IMR-90 (cell line): ENCODE results near the gene AKT2. TPM values are rescaled to one million over a fixed set of nuclear protein-coding genes. Genes with fewer than 3 reads are reported as not detected.

ENCODE experiments used
- ATAC-seq: fragments of 200-7000 bp; cut with Tn5 transposase; 2 replicates; pipeline ENCODE4 v1.9.1; 2020; ENCODE audit warnings: low read depth, mild to moderate bottlenecking, moderate library complexity
- BruUV-seq: library from RNA; stranded (reverse); fragments of 400-500 nt; replicated peaks from 2 replicates; lab custom pipeline; 2021; lab: Mats Ljungman, UMichigan
- CTCF ChIA-PET: fragments of 300-600 bp; formaldehyde crosslinking; extraction: SDS; loops from one replicate; lab custom pipeline; 2021; ENCODE audit warnings: antibody characterized with exemption; lab: Yijun Ruan, JAX
- POLR2A ChIA-PET: fragments of 300-600 bp; sonication (Branson Sonifier 250); formaldehyde crosslinking; loops from one replicate; lab custom pipeline; 2022; ENCODE audit warnings: antibody characterized with exemption; ENCODE audit not compliant: unreplicated experiment; lab: Charles Lee
- DNase-seq: peaks from one replicate; pipeline ENCODE4 v3.0.0; 2013
- H2AFZ ChIP-seq: replicated peaks from 2 replicates; pipeline ENCODE3; 2013; ENCODE audit warnings: low read length, mild to moderate bottlenecking; ENCODE audit not compliant: poor library complexity
- H2AK5ac ChIP-seq: 2 replicates; pipeline ENCODE4 v1.6.1; 2013; ENCODE audit warnings: low read depth, low read length, inconsistent platforms
- H2AK9ac ChIP-seq: replicated peaks from 2 replicates; pipeline ENCODE3; 2013; ENCODE audit warnings: mild to moderate bottlenecking, low read depth, low read length, moderate library complexity; ENCODE audit not compliant: poor library complexity
- H2BK120ac ChIP-seq: 2 replicates; pipeline ENCODE4 v1.6.1; 2013; ENCODE audit warnings: low read depth, low read length, inconsistent platforms
- H2BK15ac ChIP-seq: 3 replicates; pipeline ENCODE4 v1.6.1; 2013; ENCODE audit warnings: low read depth, low read length, inconsistent platforms
- H2BK20ac ChIP-seq: 2 replicates; pipeline ENCODE4 v1.6.1; 2013; ENCODE audit warnings: low read depth, mild to moderate bottlenecking, inconsistent platforms, low read length, moderate library complexity
- H2BK5ac ChIP-seq: 2 replicates; pipeline ENCODE4 v1.6.1; 2013; ENCODE audit warnings: mild to moderate bottlenecking, low read depth, low read length, inconsistent platforms; ENCODE audit not compliant: poor library complexity, severe bottlenecking
- H3K14ac ChIP-seq: replicated peaks from 2 replicates; pipeline ENCODE4 v1.6.1; 2013; ENCODE audit warnings: low read depth, low read length, inconsistent platforms
- H3K18ac ChIP-seq: 2 replicates; pipeline ENCODE4 v1.6.1; 2013; ENCODE audit warnings: low read depth, low read length, control low read depth
- H3K23ac ChIP-seq: 2 replicates; pipeline ENCODE4 v1.6.1; 2013; ENCODE audit warnings: low read depth, low read length, inconsistent platforms
- H3K27ac ChIP-seq: 2 replicates; pipeline ENCODE4 v1.5.1; 2013; ENCODE audit warnings: mild to moderate bottlenecking, control low read depth, low read length; ENCODE audit not compliant: insufficient read depth
- H3K27me3 ChIP-seq: 2 replicates; pipeline ENCODE4 v1.6.1; 2013; ENCODE audit warnings: low read length; ENCODE audit not compliant: control insufficient read depth, insufficient read depth
- H3K36me3 ChIP-seq: 2 replicates; pipeline ENCODE4 v1.6.1; 2013; ENCODE audit warnings: low read length, mixed read lengths; ENCODE audit not compliant: control insufficient read depth, insufficient read depth
- H3K4ac ChIP-seq: 2 replicates; pipeline ENCODE4 v1.6.1; 2013; ENCODE audit warnings: low read depth, low read length, inconsistent platforms
- H3K4me1 ChIP-seq: 2 replicates; pipeline ENCODE4 v1.6.1; 2013; ENCODE audit warnings: low read length, mixed read lengths; ENCODE audit not compliant: control insufficient read depth, insufficient read depth
- H3K4me2 ChIP-seq: 2 replicates; pipeline ENCODE4 v1.6.1; 2013; ENCODE audit warnings: low read depth, mild to moderate bottlenecking, control low read depth, low read length, moderate library complexity
- H3K4me3 ChIP-seq: 2 replicates; pipeline ENCODE4 v1.5.1; 2013; ENCODE audit warnings: low read depth, mild to moderate bottlenecking, control low read depth, low read length, moderate library complexity; ENCODE audit not compliant: insufficient read depth
- H3K56ac ChIP-seq: 2 replicates; pipeline ENCODE4 v1.6.1; 2013; ENCODE audit warnings: low read length, inconsistent platforms; ENCODE audit not compliant: insufficient read depth; ENCODE audit errors: extremely low read depth
- H3K79me1 ChIP-seq, 2 experiments: 2 replicates each; pipeline ENCODE4 v1.6.1; 2013; ENCODE audit warnings: low read length in 2 of 2, inconsistent platforms in 1 of 2, low read depth in 1 of 2
- H3K9ac ChIP-seq: 2 replicates; pipeline ENCODE4 v1.6.1; 2013; ENCODE audit warnings: low read depth, low read length, control low read depth
- H3K9me1 ChIP-seq: 2 replicates; pipeline ENCODE4 v1.6.1; 2013; ENCODE audit warnings: low read length, inconsistent platforms; ENCODE audit not compliant: insufficient read depth
- H3K9me3 ChIP-seq: 2 replicates; pipeline ENCODE4 v1.6.1; 2013; ENCODE audit warnings: low read length; ENCODE audit not compliant: control insufficient read depth, insufficient read depth
- H4K20me1 ChIP-seq: 2 replicates; pipeline ENCODE4 v1.6.1; 2013; ENCODE audit warnings: low read length, inconsistent platforms; ENCODE audit not compliant: insufficient read depth
- H4K5ac ChIP-seq: 2 replicates; pipeline ENCODE4 v1.6.1; 2013; ENCODE audit warnings: mild to moderate bottlenecking, low read depth, low read length, control low read depth
- H4K8ac ChIP-seq, 2 experiments: 2 replicates each; pipeline ENCODE4 v1.6.1; 2013; ENCODE audit warnings: low read depth in 2 of 2, low read length in 2 of 2, control low read depth in 1 of 2, inconsistent platforms in 1 of 2
- H4K91ac ChIP-seq: 2 replicates; pipeline ENCODE4 v1.6.1; 2013; ENCODE audit warnings: low read depth, low read length, inconsistent platforms; ENCODE audit not compliant: insufficient read depth
- BHLHE40 ChIP-seq: fragments of 150-350 bp; IDR thresholded peaks from 2 replicates; pipeline ENCODE4 v1.6.1; 2016; ENCODE audit warnings: mild to moderate bottlenecking, low read depth, low read length
- CEBPB ChIP-seq: IDR thresholded peaks from 2 replicates; pipeline ENCODE4 v1.6.1; 2012; ENCODE audit warnings: low read depth, low read length, improper control_type of control experiment
- CHD1 ChIP-seq: IDR thresholded peaks from 2 replicates; pipeline ENCODE4 v1.6.1; 2012; ENCODE audit warnings: low read depth, low read length, improper control_type of control experiment
- FOS ChIP-seq: fragments of 150-350 bp; IDR thresholded peaks from 2 replicates; pipeline ENCODE4 v1.6.1; 2016; ENCODE audit warnings: low read depth, low read length
- MAFK ChIP-seq: IDR thresholded peaks from 2 replicates; pipeline ENCODE4 v1.6.1; 2012; ENCODE audit warnings: low read depth, low read length, improper control_type of control experiment
- MAZ ChIP-seq: IDR thresholded peaks from 2 replicates; pipeline ENCODE4 v1.6.1; 2012; ENCODE audit warnings: low read depth, mild to moderate bottlenecking, low read length, improper control_type of control experiment, moderate library complexity, borderline replicate concordance
- MXI1 ChIP-seq: IDR thresholded peaks from 2 replicates; pipeline ENCODE4 v1.6.1; 2012; ENCODE audit warnings: low read depth, mild to moderate bottlenecking, low read length, moderate library complexity, borderline replicate concordance
- NFE2L2 ChIP-seq: fragments of 150-350 bp; IDR thresholded peaks from 2 replicates; pipeline ENCODE4 v1.6.1; 2016; ENCODE audit warnings: low read depth, mild to moderate bottlenecking, low read length
- POLR2A ChIP-seq: IDR thresholded peaks from 2 replicates; pipeline ENCODE4 v1.6.1; 2012; ENCODE audit warnings: mild to moderate bottlenecking, low read depth, low read length
- RAD21 ChIP-seq: IDR thresholded peaks from 2 replicates; pipeline ENCODE4 v1.6.1; 2012; ENCODE audit warnings: low read length, improper control_type of control experiment
- RCOR1 ChIP-seq: IDR thresholded peaks from 2 replicates; pipeline ENCODE4 v1.6.1; 2012; ENCODE audit warnings: mild to moderate bottlenecking, low read length, improper control_type of control experiment; ENCODE audit not compliant: insufficient replicate concordance
- RFX5 ChIP-seq: IDR thresholded peaks from 2 replicates; pipeline ENCODE4 v1.8.0; 2012; ENCODE audit warnings: low read depth, mild to moderate bottlenecking, low read length, moderate library complexity
- SMC3 ChIP-seq: fragments of 150-350 bp; IDR thresholded peaks from 2 replicates; pipeline ENCODE4 v1.6.1; 2016; ENCODE audit warnings: low read depth, mild to moderate bottlenecking, antibody characterized with exemption, low read length, moderate library complexity
- WGBS, 2 experiments: methylation state at CpG; one replicate each; pipeline versions ENCODE4 v1.1.5 to v1.1.7; 2013; ENCODE audit warnings: missing lambda C conversion rate in 2 of 2; ENCODE audit not compliant: insufficient read length in 1 of 2; ENCODE audit errors: extremely low coverage in 2 of 2; 5-methylcytosine and 5-hydroxymethylcytosine counted together
- dilution Hi-C: fragments of 300-500 bp; cut with HindIII; formaldehyde crosslinking; loops from one replicate; pipeline ENCODE4 v1.14.3; 2018; ENCODE audit warnings: low sequenced_read_pairs; ENCODE audit not compliant: unreplicated experiment
- in situ Hi-C: fragments of 300-500 bp; cut with MboI; formaldehyde crosslinking; loops from 3 replicates; pipeline ENCODE4 v1.14.3; 2019; ENCODE audit warnings: low sequenced_read_pairs, inconsistent platforms, mixed read lengths
- intact Hi-C: fragments of 100-400 bp; cut with micrococcal nuclease; formaldehyde crosslinking; loops from 2 replicates; pipeline ENCODE4 v1.10.0; 2022
- polyA plus RNA-seq, 3 experiments: library from polyadenylated mRNA; depleted of rRNA; stranded (reverse); fragments of >200 nt; gene quantifications; 2 replicates each; pipeline ENCODE4 v1.2.3, GENCODE V29; 2012; ENCODE audit warnings: low replicate concordance in 1 of 3
- total RNA-seq: library from RNA; depleted of rRNA; stranded (reverse); fragments of >200 nt; gene quantifications from 2 replicates; pipeline ENCODE4 v1.2.3, GENCODE V29; 2012
- TF ChIP-seq, protein P1 (sequence below): fragments of 150-350 bp; IDR thresholded peaks from 2 replicates; pipeline ENCODE4 v1.6.1; 2017; ENCODE audit warnings: mild to moderate bottlenecking, antibody characterized with exemption, low read length, low read depth
- TF ChIP-seq, protein P2 (sequence below): fragments of 150-350 bp; IDR thresholded peaks from 2 replicates; pipeline ENCODE4 v1.6.1; 2016; ENCODE audit warnings: low read depth, mild to moderate bottlenecking, low read length, moderate library complexity, borderline replicate concordance
- TF ChIP-seq, protein P3 (sequence below): conservative IDR thresholded peaks from 2 replicates; pipeline ENCODE4 v1.5.1; 2012; ENCODE audit warnings: mild to moderate bottlenecking, low read depth, low read length, improper control_type of control experiment

AKT2 gene
- total and polyA plus RNA-seq, 2 of the 4 experiments (the other 2 are of a cell fraction), result 61.5 to 104 TPM

DNA sequence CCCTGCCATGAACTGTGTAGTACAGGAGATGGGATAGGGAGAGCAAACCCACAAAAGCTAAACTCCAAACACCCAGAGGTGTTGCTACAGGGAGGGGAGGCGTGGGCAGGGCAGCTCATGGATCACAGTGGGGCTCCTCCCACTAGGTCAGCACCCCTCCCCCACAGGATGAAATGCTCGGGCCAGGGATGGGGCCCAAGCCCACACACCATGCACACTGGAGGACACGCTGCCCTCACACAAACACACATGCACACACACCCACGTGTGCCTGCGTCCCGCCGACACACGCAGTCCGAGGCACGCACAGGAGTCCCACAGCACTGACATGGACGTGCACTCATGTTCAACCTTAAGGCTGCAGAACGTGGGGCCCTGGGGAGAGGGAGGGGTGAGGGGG, 52.7 kb downstream of the AKT2 start:
- Histone ChIP-seq H3K56ac (no peak overlapping the region), H3K79me1 (0 out of 4 replicates have a peak, but pooled peaks cover 4 to 7% of the 10 kb centered on the region in 2 experiments), H3K4me3 (no peak overlapping the region), H4K5ac (no peak overlapping the region), H2AFZ (peak overlapping the region; percentile 28), H4K20me1 (no peaks in the 10 kb centered on the region), H3K27me3 (no peaks in the 10 kb centered on the region), H2BK20ac (no peak overlapping the region), H2BK15ac (no peak overlapping the region), H3K4ac (no peak overlapping the region), H3K23ac (no peak overlapping the region), H2AK9ac (no peak overlapping the region), H3K36me3 (peaks cover 33% of the 10 kb centered on the region), H3K18ac (no peak overlapping the region), H3K9me1 (peaks cover 13% of the 10 kb centered on the region), H4K91ac (no peak overlapping the region), H3K27ac (no peak overlapping the region), H3K9ac (no peak overlapping the region), H2BK5ac (no peak overlapping the region), H3K14ac (no peak overlapping the region), H3K4me2 (no peak overlapping the region), H2BK120ac (no peak overlapping the region), H4K8ac (no peak overlapping the region; a peak in 2 of 4 replicates), H3K9me3 (no peaks in the 10 kb centered on the region), H2AK5ac (peak overlapping the region; percentile 33; the same call in 1 of the 2 replicates), H3K4me1 (peaks cover 11% of the 10 kb centered on the region)
- in situ Hi-C loops, result no loop called here
- ATAC-seq, result peak; percentile 30
- BruUV-seq, result no TSS peak
- intact Hi-C loops, result no loop called here
- CTCF ChIA-PET, result no interaction called here
- dilution Hi-C loops, result no loop called here
- TF ChIP-seq BHLHE40, result no peak
- TF ChIP-seq CHD1, result no peak
- no peak for TF ChIP-seq CEBPB
- TF ChIP-seq, protein P1, sequence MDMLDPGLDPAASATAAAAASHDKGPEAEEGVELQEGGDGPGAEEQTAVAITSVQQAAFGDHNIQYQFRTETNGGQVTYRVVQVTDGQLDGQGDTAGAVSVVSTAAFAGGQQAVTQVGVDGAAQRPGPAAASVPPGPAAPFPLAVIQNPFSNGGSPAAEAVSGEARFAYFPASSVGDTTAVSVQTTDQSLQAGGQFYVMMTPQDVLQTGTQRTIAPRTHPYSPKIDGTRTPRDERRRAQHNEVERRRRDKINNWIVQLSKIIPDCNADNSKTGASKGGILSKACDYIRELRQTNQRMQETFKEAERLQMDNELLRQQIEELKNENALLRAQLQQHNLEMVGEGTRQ, result no peak
- TF ChIP-seq RAD21, result no peak
- TF ChIP-seq POLR2A, result no peak
- TF ChIP-seq MAFK, result no peak
- TF ChIP-seq SMC3, result no peak
- TF ChIP-seq RFX5, result no peak
- no peak for TF ChIP-seq FOS
- TF ChIP-seq, protein P2, sequence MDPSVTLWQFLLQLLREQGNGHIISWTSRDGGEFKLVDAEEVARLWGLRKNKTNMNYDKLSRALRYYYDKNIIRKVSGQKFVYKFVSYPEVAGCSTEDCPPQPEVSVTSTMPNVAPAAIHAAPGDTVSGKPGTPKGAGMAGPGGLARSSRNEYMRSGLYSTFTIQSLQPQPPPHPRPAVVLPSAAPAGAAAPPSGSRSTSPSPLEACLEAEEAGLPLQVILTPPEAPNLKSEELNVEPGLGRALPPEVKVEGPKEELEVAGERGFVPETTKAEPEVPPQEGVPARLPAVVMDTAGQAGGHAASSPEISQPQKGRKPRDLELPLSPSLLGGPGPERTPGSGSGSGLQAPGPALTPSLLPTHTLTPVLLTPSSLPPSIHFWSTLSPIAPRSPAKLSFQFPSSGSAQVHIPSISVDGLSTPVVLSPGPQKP, result no peak
- no peak for TF ChIP-seq RCOR1
- TF ChIP-seq MAZ, result no peak
- TF ChIP-seq, protein P3, sequence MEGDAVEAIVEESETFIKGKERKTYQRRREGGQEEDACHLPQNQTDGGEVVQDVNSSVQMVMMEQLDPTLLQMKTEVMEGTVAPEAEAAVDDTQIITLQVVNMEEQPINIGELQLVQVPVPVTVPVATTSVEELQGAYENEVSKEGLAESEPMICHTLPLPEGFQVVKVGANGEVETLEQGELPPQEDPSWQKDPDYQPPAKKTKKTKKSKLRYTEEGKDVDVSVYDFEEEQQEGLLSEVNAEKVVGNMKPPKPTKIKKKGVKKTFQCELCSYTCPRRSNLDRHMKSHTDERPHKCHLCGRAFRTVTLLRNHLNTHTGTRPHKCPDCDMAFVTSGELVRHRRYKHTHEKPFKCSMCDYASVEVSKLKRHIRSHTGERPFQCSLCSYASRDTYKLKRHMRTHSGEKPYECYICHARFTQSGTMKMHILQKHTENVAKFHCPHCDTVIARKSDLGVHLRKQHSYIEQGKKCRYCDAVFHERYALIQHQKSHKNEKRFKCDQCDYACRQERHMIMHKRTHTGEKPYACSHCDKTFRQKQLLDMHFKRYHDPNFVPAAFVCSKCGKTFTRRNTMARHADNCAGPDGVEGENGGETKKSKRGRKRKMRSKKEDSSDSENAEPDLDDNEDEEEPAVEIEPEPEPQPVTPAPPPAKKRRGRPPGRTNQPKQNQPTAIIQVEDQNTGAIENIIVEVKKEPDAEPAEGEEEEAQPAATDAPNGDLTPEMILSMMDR, result no peak
- TF ChIP-seq MXI1, result no peak
- no peak for TF ChIP-seq NFE2L2
- POLR2A ChIA-PET, result no interaction called here
- WGBS, 2 experiments, result no CpG with 5 or more reads among the region's 12 CpGs
- no peak for DNase-seq
